HUES64 (cell line): ENCODE measurements around the gene NID1.
"Not testable (repeated sequence)": the region's sequence is repeated elsewhere in the genome, so short reads cannot be mapped to it uniquely, and the experiment has no call there.

ENCODE experiments used
- H3K27ac ChIP-seq: 2 replicates; pipeline ENCODE4 v1.7.0; 2013; ENCODE audit warnings: low read depth, low read length, inconsistent platforms
- H3K27me3 ChIP-seq: 2 replicates; pipeline ENCODE4 v1.6.1; 2013; ENCODE audit warnings: mild to moderate bottlenecking, low read length; ENCODE audit not compliant: insufficient read depth
- H3K36me3 ChIP-seq: 2 replicates; pipeline ENCODE4 v1.6.1; 2013; ENCODE audit warnings: mild to moderate bottlenecking, low read length; ENCODE audit not compliant: insufficient read depth
- H3K4me1 ChIP-seq: 2 replicates; pipeline ENCODE4 v1.6.1; 2013; ENCODE audit warnings: mild to moderate bottlenecking, low read length, moderate library complexity; ENCODE audit not compliant: insufficient read depth
- H3K4me3 ChIP-seq: 2 replicates; pipeline ENCODE4 v1.5.1; 2013; ENCODE audit warnings: mild to moderate bottlenecking, low read length, moderate library complexity
- H3K9ac ChIP-seq: 2 replicates; pipeline ENCODE4 v1.6.1; 2013; ENCODE audit warnings: mild to moderate bottlenecking, low read depth, low read length
- H3K9me3 ChIP-seq: 2 replicates; pipeline ENCODE4 v1.6.1; 2013; ENCODE audit warnings: low read depth, low read length; ENCODE audit not compliant: insufficient read depth
- WGBS: fragments of 150-250, 120-280 bp; methylation state at CpG from one replicate; pipeline ENCODE4 v1.1.7; 2013; ENCODE audit warnings: missing lambda C conversion rate; 5-methylcytosine and 5-hydroxymethylcytosine counted together

NID1 gene

DNA sequence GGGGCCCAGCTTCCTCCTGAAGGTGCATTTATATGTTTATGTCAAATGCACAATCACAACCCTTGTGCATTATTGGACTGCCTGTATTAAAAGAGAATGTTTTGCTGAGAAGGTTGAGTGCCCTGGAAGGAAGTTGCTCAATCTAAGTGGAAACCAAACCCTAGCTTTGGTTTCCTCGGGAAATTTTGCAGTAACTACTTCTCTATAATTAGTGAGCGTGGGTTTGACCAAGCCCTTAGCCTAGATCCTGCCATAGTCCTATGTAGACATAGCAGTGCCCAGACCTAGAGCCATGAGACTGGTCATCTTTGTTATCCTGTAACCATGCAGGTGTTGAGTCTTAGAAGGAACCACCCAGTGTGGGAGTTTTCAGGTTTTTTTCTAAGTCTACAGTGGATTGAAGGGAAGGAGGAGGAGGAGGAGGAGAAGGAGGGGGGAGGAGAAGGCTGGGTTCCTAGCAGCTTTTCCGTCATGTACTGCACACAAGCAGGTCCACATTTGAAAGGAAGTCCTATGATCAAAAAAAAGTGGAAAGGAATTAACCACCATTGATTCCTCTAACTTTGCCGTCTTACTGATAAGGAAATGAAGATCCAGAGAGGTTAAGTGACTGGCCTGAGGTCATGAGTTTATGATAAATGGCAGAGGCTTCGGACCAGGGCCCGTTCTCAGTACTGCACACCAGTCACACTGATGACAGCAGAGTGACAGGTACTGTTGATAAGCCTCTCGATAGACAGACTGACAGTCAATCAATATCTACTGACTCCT, 126.0 kb downstream of the NID1 start:
- Histone ChIP-seq H3K4me3 (no peak overlapping the region), H3K9ac (no peak overlapping the region), H3K9me3 (no peaks in the 10 kb centered on the region), H3K4me1 (no peaks in the 10 kb centered on the region), H3K36me3 (no peaks in the 10 kb centered on the region), H3K27ac (no peak overlapping the region), H3K27me3 (no peaks in the 10 kb centered on the region)
- WGBS: 88% methylated on average over 7 of the region's 7 CpGs

DNA sequence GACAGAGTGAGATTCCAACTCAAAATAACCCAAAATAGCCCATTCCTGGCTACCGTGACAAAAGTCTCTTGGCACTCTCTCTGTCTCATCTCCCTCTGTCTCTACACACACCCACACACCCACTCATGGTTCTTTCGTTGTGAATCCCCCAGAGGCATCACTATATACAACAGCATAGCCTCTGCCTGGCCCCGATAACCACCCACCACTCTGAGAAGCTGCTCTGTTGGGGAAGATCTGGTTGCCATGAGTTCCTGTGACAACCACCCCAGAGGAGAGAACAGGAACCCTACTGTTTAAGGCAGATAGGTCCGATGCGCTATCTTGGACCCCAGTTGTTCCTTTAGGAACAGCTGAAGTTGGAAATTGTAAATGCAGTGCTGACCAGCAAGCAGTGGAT, 127.8 kb downstream of the NID1 start:
- no peaks in the 10 kb centered on the region for H3K9me3 ChIP-seq
- H3K9ac ChIP-seq: no peak overlapping the region
- no peak overlapping the region for H3K4me3 ChIP-seq
- no peaks in the 10 kb centered on the region for H3K4me1 ChIP-seq
- no peaks in the 10 kb centered on the region for H3K27me3 ChIP-seq
- H3K36me3 ChIP-seq: no peaks in the 10 kb centered on the region
- 91% methylated on average over 5 of the region's 5 CpGs for WGBS
- no peak overlapping the region for H3K27ac ChIP-seq

DNA sequence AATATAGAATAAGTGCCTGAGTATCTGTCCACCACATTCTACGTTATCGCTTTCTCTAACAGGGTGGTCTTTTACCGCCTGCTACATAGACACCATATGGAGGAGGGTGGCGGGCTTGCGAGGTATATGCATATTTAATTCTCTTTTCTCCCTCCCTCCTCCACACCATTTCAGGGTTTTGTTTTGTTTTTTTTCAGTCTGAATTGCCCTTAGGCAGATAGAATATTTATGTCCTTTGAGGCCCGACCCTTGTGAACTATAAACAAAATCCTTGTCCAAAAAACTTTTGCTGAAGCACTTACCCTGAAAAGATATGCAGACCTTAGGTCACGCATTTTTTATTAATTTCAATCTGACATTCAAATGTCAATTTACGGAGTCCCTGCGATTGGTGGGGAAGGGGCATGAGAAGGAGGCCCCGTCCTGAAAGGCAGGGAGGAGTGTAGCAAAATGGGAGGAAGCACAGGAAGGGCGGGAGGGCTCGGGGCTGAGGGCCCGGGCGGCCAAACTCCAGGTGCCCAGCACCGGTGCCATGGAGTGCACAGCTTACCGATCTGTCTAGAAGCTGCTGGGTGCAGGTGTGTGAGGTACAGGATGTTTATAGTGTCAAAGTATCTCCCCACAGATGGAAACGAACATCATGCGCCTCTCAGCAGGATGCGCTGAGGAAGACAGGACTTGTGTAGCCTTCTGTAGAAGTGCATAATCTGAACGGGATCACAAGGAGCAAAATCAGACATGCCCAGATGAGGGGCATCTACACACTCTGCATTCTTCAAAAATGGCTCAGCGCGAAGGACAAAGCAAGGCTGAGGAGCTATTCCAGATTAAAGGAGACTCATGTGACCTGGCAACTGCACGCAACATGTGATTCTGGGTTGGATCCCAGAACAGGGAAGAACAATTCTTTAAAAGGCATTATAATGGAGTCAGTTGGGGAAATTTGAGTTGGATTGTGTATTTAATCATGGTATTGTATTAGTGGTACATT, 129.4 kb downstream of the NID1 start:
- H3K4me1 ChIP-seq: no peaks in the 10 kb centered on the region
- H3K27me3 ChIP-seq: no peaks in the 10 kb centered on the region
- H3K9ac ChIP-seq: no peak overlapping the region
- WGBS: 93% methylated on average over 20 of the region's 23 CpGs
- H3K4me3 ChIP-seq: no peak overlapping the region
- H3K36me3 ChIP-seq: no peaks in the 10 kb centered on the region
- H3K9me3 ChIP-seq: no peaks in the 10 kb centered on the region
- H3K27ac ChIP-seq: no peak overlapping the region

DNA sequence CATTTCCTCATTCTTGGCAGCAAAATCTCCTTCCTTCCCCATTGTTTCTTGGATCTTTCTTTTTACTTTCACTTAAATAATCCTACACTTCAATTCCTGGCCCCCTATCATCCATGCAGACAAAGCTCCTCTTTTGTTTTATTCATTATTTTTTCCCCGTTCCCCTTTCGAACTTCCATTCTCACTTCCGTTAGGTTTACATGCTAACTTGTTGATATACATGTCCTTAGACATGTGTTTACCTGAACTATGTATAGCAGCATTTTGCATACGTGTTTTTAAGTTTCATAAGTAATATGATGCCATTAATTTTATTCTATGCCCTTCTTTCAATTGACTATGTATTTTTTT, 131.1 kb downstream of the NID1 start:
- H3K27me3 ChIP-seq: no peaks in the 10 kb centered on the region
- no peaks in the 10 kb centered on the region for H3K9me3 ChIP-seq
- H3K4me1 ChIP-seq: no peaks in the 10 kb centered on the region
- H3K4me3 ChIP-seq: no peak overlapping the region
- no peaks in the 10 kb centered on the region for H3K36me3 ChIP-seq
- no peak overlapping the region for H3K27ac ChIP-seq
- WGBS: 94% methylated on average over 3 of the region's 4 CpGs
- no peak overlapping the region for H3K9ac ChIP-seq

DNA sequence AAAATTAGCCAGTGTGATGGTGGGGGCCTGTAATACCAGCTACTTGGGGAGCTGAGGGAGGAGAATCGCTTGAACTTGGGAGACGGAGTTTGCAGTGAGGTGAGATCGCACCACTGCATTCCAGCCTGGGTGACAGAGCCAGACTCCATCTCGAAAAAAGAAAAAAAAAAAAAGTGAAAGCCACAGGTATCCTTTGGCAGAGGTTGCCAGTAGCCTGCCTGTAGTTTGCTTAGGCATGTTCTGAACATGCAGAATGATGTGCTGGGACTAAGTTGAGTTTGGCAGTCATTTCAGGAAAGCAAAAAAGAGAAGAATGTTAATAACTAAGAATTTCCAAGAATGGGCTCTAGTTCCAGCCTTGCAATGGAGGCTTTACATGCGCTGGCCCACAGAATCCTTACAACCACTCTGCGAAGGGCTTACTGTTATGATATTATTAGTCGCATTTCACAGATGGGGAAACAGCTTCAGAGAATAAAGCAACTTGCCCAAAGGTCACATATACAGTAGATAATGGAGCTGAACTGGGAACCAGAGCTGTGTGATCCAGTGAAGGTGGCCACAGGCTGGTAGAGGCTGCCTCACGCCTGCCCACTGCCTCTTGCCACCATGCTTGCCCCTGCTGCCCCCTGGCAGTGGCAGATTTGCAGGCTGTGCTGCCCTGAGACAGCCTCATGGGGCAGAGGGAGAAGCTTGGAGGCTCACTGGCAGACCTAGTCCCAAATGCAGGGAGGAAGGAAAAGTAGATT, 131.7 kb downstream of the NID1 start:
- Histone ChIP-seq H3K27ac (no peak overlapping the region), H3K4me3 (no peak overlapping the region), H3K36me3 (no peaks in the 10 kb centered on the region), H3K9me3 (no peaks in the 10 kb centered on the region), H3K4me1 (no peaks in the 10 kb centered on the region), H3K9ac (no peak overlapping the region), H3K27me3 (no peaks in the 10 kb centered on the region)
- 95% methylated on average over 8 of the region's 8 CpGs for WGBS

DNA sequence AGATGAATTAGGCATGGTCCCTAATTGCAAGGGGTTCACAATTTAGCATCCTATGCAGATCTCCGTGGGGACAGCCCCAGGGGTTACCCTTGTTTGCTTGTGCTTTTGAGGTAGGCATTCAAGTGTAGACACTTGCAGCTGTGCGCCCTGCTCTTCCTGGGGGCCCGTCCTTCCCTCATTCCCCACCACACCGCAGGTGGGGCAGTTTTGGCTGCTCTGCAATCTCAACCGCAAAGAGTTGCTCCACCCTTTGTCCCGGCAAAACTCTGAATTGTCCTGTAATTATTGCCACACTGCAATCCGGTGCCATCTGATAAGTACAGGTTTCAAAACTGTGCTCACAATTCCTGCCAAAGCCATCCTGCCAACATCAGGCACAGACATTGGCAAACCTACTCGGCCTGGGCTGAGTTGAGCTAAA, 132.8 kb downstream of the NID1 start:
- 71% methylated on average over 8 of the region's 8 CpGs for WGBS
- Histone ChIP-seq H3K9ac (no peak overlapping the region), H3K9me3 (no peaks in the 10 kb centered on the region), H3K4me3 (no peak overlapping the region), H3K4me1 (no peaks in the 10 kb centered on the region), H3K36me3 (no peaks in the 10 kb centered on the region), H3K27me3 (no peaks in the 10 kb centered on the region), H3K27ac (no peak overlapping the region)

DNA sequence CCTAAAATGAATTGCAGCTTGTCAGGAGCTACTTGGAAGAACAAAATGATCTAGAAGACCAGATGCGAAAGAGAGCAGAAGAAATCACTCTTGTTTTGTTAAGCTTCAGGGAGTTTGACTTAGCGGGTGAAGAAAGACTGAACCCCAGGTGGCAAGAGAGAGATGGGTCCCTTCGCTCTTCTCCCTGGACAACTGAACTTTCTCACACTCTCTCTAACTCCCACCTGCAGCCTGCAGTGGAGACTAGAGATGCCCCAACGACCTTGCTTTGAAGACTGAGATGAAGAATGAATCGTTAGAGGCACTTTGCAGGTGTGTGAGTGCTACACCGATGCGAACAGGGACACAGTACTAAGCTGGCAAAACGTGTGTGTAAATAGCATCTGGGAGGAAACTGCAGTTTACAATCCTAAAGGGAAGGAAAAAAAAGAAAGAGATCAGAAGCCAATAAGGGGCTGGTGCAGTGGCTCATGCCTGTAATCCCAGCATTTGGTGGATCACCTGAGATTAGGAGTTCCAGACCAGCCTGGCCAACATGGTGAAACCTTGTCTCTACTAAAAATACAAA, 133.6 kb downstream of the NID1 start:
- WGBS: 85% methylated on average over 8 of the region's 8 CpGs
- Histone ChIP-seq H3K27ac (no peak overlapping the region), H3K4me1 (no peaks in the 10 kb centered on the region), H3K9ac (no peak overlapping the region), H3K4me3 (no peak overlapping the region), H3K9me3 (no peaks in the 10 kb centered on the region), H3K27me3 (no peaks in the 10 kb centered on the region), H3K36me3 (no peaks in the 10 kb centered on the region)

DNA sequence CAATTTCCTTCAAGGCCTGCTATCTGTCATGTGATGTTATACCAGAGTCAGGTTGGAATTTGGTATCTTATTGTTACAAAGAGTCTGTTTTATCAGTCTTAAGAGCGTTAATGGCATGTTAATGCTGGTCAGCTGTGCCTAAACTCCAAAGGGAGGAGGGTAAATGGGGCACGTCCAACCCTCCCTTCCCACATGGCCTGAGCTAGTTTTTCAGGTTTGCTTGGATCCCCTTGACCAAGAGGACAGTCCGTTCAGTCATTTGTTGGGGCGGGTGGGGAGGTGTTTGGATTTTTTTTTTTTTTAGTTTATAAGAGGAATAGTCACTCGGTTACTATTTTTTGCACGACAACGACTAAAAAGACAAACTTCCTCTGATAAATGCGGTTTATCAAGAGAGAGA, 134.3 kb downstream of the NID1 start:
- no peak overlapping the region for H3K4me3 ChIP-seq
- no peaks in the 10 kb centered on the region for H3K27me3 ChIP-seq
- H3K27ac ChIP-seq: no peak overlapping the region
- no peaks in the 10 kb centered on the region for H3K4me1 ChIP-seq
- no peaks in the 10 kb centered on the region for H3K36me3 ChIP-seq
- 86% methylated on average over 5 of the region's 8 CpGs for WGBS
- no peak overlapping the region for H3K9ac ChIP-seq
- no peaks in the 10 kb centered on the region for H3K9me3 ChIP-seq

DNA sequence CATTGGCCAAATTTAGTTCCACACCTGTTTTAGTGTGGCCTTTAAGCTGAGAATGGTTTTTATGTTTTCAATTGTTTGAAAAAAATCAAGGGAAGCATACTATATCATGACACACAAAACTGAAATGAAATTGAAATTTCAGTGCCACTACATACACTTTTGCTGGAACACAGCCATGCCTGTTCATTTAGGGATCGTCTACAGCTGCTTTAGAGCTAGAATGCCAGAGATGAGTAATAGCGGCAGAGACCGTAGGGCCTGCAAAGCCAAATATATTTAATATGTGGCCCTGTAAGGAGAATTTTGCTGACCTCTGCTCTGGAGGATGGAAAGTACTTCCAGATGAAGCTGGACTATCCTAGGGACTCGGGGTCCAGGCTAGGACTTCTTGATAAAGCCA, 135.7 kb downstream of the NID1 start:
- Histone ChIP-seq H3K36me3 (no peaks in the 10 kb centered on the region), H3K9ac (no peak overlapping the region), H3K9me3 (no peaks in the 10 kb centered on the region), H3K4me3 (no peak overlapping the region), H3K27ac (no peak overlapping the region), H3K4me1 (no peaks in the 10 kb centered on the region), H3K27me3 (no peaks in the 10 kb centered on the region)
- 94% methylated on average over 4 of the region's 4 CpGs for WGBS

DNA sequence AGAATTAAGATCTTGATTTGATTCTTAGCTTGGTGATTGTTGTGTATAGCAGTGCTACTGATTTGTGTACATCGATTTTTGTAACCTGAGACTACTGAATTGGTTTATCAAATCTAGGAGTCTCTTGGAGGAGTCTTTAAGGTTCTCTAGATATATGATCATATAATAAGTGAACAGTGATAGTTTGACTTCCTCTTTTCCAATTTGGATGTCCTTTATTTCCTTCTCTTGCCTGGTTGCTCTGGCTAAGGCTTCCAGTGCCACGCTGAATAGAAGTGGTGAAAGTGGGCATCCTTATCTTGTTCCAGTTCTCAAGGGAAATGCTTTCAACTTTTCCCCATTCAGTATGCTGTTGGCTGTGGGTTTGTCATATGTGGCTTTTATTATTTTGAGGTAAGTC, 136.7 kb downstream of the NID1 start:
- WGBS: 85% methylated on average over 2 of the region's 2 CpGs
- Histone ChIP-seq H3K36me3 (no peaks in the 10 kb centered on the region), H3K9me3 (no peaks in the 10 kb centered on the region), H3K9ac (no peak overlapping the region), H3K4me1 (peaks cover 5% of the 10 kb centered on the region; the same call in 1 of the 2 replicates), H3K27me3 (no peaks in the 10 kb centered on the region), H3K27ac (no peak overlapping the region), H3K4me3 (no peak overlapping the region)

DNA sequence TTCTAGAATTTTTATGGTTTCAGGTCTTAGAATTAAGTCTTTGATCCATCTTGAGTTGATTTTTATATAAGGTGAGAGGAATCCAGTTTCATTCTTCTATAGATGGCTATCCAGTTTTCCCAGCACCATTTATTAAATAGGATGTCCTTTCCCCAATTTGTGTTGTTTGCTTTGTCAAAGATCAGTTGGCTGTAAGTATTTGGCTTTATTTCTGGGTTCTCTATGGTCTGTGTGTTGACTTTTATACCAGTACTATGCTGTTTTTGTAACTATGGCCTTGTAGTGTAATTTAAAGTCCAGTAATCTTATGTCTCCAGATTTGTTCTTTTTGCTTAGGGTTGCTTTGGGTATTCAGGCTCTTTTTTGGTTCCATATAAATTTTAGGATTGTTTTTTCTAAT, 137.3 kb downstream of the NID1 start:
- H3K36me3 ChIP-seq, H3K4me3 ChIP-seq, H3K27ac ChIP-seq, H3K4me1 ChIP-seq, H3K9me3 ChIP-seq, H3K9ac ChIP-seq, H3K27me3 ChIP-seq: not testable (repeated sequence)
